Activated CD4-positive, alpha-beta memory T cell treated with anti-CD3 and anti-CD28 coated beads, Interleukin-2, amount 10 ng/mL, durations not matched to agents 7 days and 5 days (primary cell): ENCODE results near the gene MYLK3. TPM values are rescaled to one million over a fixed set of nuclear protein-coding genes. Genes with fewer than 3 reads are reported as not detected.
"Not testable (repeated sequence)": the region's sequence is repeated elsewhere in the genome, so short reads cannot be mapped to it uniquely, and the experiment has no call there.

Experiments used
- CTCF ChIA-PET: fragments of 350-600 bp; sonication (Branson Sonifier 250); formaldehyde crosslinking; loops from one replicate; lab custom pipeline; 2021; ENCODE audit warnings: antibody characterized with exemption, inconsistent platforms; lab: Charles Lee
- POLR2A ChIA-PET: fragments of 350-600 bp; sonication (Branson Sonifier 250); formaldehyde crosslinking; loops from one replicate; lab custom pipeline; 2021; ENCODE audit warnings: antibody characterized with exemption; lab: Charles Lee
- DNase-seq: peaks from one replicate; pipeline ENCODE4 v3.0.0-alpha.2; 2020
- H3K27ac Mint-ChIP-seq: one replicate; pipeline ENCODE4 v1.8.0; 2021; ENCODE audit warnings: mild to moderate bottlenecking, mixed read lengths
- H3K27me3 Mint-ChIP-seq: one replicate; pipeline ENCODE4 v1.8.0; 2021; ENCODE audit warnings: mixed read lengths
- H3K36me3 Mint-ChIP-seq: one replicate; pipeline ENCODE4 v1.8.0; 2021; ENCODE audit warnings: low read depth, mixed read lengths
- H3K4me1 Mint-ChIP-seq: one replicate; pipeline ENCODE4 v1.8.0; 2021; ENCODE audit warnings: mixed read lengths
- H3K4me3 Mint-ChIP-seq: one replicate; pipeline ENCODE4 v1.8.0; 2021; ENCODE audit warnings: mild to moderate bottlenecking, mixed read lengths
- H3K9me3 Mint-ChIP-seq: one replicate; pipeline ENCODE4 v1.8.0; 2021; ENCODE audit warnings: mixed read lengths
- total RNA-seq, 2 experiments: library from RNA; stranded (reverse); gene quantifications; one replicate each; pipeline ENCODE4 v1.2.3, GENCODE V29; 2021

The MYLK3 gene
- total RNA-seq, 2 experiments from 2014 or later: 0.35 to 0.63 TPM

DNA sequence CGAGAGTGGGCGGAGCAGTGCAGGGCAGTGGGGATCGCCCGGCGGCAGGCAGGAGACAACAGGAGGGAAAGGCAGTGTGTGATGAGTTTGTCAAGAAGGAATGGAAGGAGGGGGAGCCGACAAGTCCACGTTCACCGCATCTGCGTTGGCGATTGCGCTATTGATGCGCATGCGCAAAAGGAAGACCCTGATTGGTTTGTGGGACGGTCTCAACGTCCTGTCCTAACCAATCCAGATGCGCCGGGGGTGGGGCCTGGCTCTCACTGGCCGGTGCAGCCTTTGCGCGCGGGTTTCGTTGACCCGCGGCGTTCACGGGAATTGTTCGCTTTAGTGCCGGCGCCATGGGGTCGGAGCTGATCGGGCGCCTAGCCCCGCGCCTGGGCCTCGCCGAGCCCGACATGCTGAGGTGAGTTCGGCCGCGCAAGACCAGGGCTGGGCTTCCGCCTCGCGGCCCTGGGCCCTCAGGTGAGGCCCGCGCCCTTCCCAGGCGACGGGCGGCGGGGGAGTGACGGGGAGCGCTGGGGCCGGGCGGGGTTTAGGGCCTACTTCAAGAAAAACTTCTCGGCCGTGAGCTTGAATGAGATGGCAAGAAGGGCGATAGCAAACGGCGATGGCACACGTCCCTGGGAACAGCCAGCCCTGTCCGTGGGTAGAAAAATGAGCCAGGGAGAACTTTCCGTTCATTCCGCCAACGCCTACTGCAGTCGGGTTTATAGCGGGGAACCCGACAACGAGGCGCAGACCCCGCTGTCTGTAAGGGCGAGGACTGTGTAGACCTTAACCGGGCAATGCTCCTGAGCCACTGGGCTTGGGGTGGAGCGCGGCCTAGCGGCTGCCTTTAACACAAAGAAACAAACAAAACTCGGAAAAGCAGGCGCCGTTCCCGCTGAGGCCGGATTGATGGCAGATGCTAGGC, 58.5 kb downstream of the MYLK3 start, which contains the start of gene ORC6:
ORC6 (plus strand) TSS at position 295 of the 916 bp plus-strand sequence; CDS start at position 342, 47 bp downstream.
- Mint-ChIP-seq H3K9me3 (no peaks in the 10 kb centered on the region), H3K27me3 (no peaks in the 10 kb centered on the region), H3K4me1 (peaks cover 27% of the 10 kb centered on the region), H3K36me3 (peaks cover 27% of the 10 kb centered on the region), H3K27ac (no peak within 1 kb of the TSS), H3K4me3 (no peak within 1 kb of the TSS)
- POLR2A ChIA-PET: interaction anchor here (0.6 to 4.0 kb wide), 14 partner anchors 10 to 284 kb away, joined by 3 to 30 read pairs (median 4); partner anchors contain the start of genes C16orf87, DNAJA2, GPT2 and SHCBP1
- peak; percentile 96 for DNase-seq
- CTCF ChIA-PET: interaction anchor here (0.7 to 3.9 kb wide), 5 partner anchors 11 to 241 kb away, joined by 3 to 32 read pairs (median 3); partner anchors contain the start of gene C16orf87

DNA sequence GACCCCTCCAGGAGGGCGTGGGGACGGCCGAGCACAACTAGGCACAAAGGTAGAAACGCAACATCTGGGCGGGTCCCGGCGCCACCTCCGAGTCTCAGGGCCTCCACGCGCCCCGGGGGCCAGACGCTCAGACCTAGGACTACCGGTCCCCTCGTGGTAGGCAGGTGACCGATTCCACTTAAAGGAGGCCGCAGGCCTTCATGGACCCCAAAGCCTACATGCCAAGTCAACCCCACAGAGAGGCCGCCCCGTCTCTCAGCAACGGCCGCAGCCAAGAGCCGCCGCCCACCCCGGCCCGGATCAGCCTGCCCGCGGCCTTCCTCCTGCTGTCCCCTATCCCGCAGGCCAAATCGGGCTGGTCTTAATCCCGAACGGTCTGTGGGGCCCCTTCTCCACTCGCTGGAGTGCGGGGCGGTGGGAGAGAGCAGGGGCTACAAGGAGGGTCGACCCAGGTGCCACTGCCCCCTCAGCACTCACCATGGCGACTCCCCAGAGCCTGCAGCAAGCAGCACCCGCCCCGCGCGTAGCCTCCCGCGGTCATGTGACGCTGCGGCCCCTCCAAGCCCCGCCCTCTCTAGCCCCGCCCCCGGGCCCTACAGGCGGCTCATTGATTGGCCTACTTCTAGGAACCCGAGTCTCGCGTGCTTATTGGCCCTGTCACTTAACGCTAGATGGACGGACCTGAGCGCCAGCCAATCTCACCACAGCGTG, 59.3 kb downstream of the MYLK3 start, which contains the start of gene VPS35:
VPS35 (minus strand) TSS at position 525 of the 711 bp plus-strand sequence; CDS start at position 480, 45 bp downstream.
- Mint-ChIP-seq H3K27ac (no peak within 1 kb of the TSS), H3K4me3 (no peak within 1 kb of the TSS)
- POLR2A ChIA-PET: interaction anchor here (1.0 to 4.0 kb wide), 9 partner anchors 15 to 285 kb away, joined by 3 to 30 read pairs (median 4); partner anchors contain the start of genes C16orf87, DNAJA2, GPT2 and SHCBP1

GRCh38 chr16:46688101-46688653, 60.0 kb downstream of the MYLK3 start:
- DNase-seq: no peak
- H3K36me3 Mint-ChIP-seq: peaks cover 25% of the 10 kb centered on the region
- ChIA-PET POLR2A (no interaction called here), CTCF (interaction anchor here (2.3 kb wide), 1 partner anchor 14 kb away, joined by 13 read pairs; no protein-coding TSS in a partner anchor)
- H3K9me3 Mint-ChIP-seq: no peaks in the 10 kb centered on the region
- H3K4me1 Mint-ChIP-seq: peaks cover 30% of the 10 kb centered on the region
- no peak overlapping the region for H3K4me3 Mint-ChIP-seq
- H3K27me3 Mint-ChIP-seq: no peaks in the 10 kb centered on the region
- no peak overlapping the region for H3K27ac Mint-ChIP-seq

More for the DNA sequence above, 59.3 kb downstream of the MYLK3 start, which contains the start of gene VPS35:
- CTCF ChIA-PET: interaction anchor here (0.7 to 3.9 kb wide), 3 partner anchors 10 to 56 kb away, joined by 3 to 32 read pairs (median 3); no protein-coding TSS in a partner anchor
- H3K36me3 Mint-ChIP-seq: peaks cover 27% of the 10 kb centered on the region
- DNase-seq: peak; percentile 100
- no peaks in the 10 kb centered on the region for H3K27me3 Mint-ChIP-seq
- H3K4me1 Mint-ChIP-seq: peaks cover 29% of the 10 kb centered on the region
- no peaks in the 10 kb centered on the region for H3K9me3 Mint-ChIP-seq

- ChIA-PET POLR2A (interaction anchor here (1.2 to 2.1 kb wide), 2 partner anchors 10 to 67 kb away, joined by 5 to 10 read pairs; partner anchors contain the start of gene SHCBP1), CTCF (interaction anchor here (2.3 kb wide), 1 partner anchor 14 kb away, joined by 13 read pairs; no protein-coding TSS in a partner anchor)
- H3K36me3 Mint-ChIP-seq: peaks cover 21% of the 10 kb centered on the region
- no peaks in the 10 kb centered on the region for H3K9me3 Mint-ChIP-seq
- peaks cover 31% of the 10 kb centered on the region for H3K4me1 Mint-ChIP-seq
- no peak for DNase-seq
- no peak overlapping the region for H3K27ac Mint-ChIP-seq
- no peak overlapping the region for H3K4me3 Mint-ChIP-seq
- no peaks in the 10 kb centered on the region for H3K27me3 Mint-ChIP-seq
These were observed 60.7 kb downstream of the MYLK3 start for GRCh38 chr16:46687486-46687885.

- CTCF ChIA-PET: interaction anchor here (0.5 to 2.3 kb wide), 4 partner anchors 13 to 243 kb away, joined by 3 to 13 read pairs (median 4); no protein-coding TSS in a partner anchor
- no peak for DNase-seq
These were observed 61.2 kb downstream of the MYLK3 start for GRCh38 chr16:46686815-46687473.

GRCh38 chr16:46681867-46682266, 66.3 kb downstream of the MYLK3 start:
- CTCF ChIA-PET: interaction anchor here (2.1 kb wide), 1 partner anchor 8 kb away, joined by 13 read pairs; no protein-coding TSS in a partner anchor
- H3K27ac Mint-ChIP-seq, H3K4me3 Mint-ChIP-seq, POLR2A ChIA-PET, H3K9me3 Mint-ChIP-seq, DNase-seq, H3K27me3 Mint-ChIP-seq: not testable (repeated sequence)
- Mint-ChIP-seq H3K4me1 (peaks cover 18% of the 10 kb centered on the region), H3K36me3 (peaks cover 31% of the 10 kb centered on the region)

More at GRCh38 chr16:46686815-46687473, 61.2 kb downstream of the MYLK3 start:
- Mint-ChIP-seq H3K36me3 (peaks cover 16% of the 10 kb centered on the region), H3K4me1 (peaks cover 33% of the 10 kb centered on the region), H3K27ac (no peak overlapping the region), H3K9me3 (no peaks in the 10 kb centered on the region), H3K27me3 (no peaks in the 10 kb centered on the region), H3K4me3 (no peak overlapping the region)
- POLR2A ChIA-PET: interaction anchor here (1.2 to 2.1 kb wide), 2 partner anchors 9 to 66 kb away, joined by 5 to 10 read pairs; partner anchors contain the start of gene SHCBP1

DNA sequence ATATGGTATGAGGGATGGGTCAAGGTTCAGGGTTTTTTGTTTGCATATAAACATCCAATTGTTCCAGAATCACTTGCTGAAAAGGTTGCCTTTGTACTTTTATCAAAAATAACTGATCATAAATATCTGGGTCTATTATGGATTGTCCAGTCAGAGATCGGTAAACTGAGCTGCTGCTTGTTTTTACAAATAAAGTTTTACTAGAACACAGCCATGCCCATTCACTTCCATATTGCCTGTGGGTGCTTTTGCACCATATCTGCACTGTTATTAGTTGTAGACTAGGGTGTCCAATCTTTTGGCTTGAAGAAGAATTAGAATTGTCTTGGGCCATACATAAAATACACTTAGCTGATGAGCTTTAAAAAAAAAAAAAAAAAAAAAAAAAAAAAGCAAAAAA, 70.2 kb downstream of the MYLK3 start:
- CTCF ChIA-PET: interaction anchor here (1.0 to 1.6 kb wide), 2 partner anchors 7 to 12 kb away, joined by 3 to 4 read pairs; partner anchors contain the start of gene ORC6
- not testable (repeated sequence) for H3K9me3 Mint-ChIP-seq, H3K27ac Mint-ChIP-seq, H3K27me3 Mint-ChIP-seq, DNase-seq, H3K4me1 Mint-ChIP-seq, H3K4me3 Mint-ChIP-seq
- POLR2A ChIA-PET: interaction anchor here (1.3 kb wide), 1 partner anchor 9 kb away, joined by 5 read pairs; no protein-coding TSS in a partner anchor
- H3K36me3 Mint-ChIP-seq: peaks cover 46% of the 10 kb centered on the region

DNA sequence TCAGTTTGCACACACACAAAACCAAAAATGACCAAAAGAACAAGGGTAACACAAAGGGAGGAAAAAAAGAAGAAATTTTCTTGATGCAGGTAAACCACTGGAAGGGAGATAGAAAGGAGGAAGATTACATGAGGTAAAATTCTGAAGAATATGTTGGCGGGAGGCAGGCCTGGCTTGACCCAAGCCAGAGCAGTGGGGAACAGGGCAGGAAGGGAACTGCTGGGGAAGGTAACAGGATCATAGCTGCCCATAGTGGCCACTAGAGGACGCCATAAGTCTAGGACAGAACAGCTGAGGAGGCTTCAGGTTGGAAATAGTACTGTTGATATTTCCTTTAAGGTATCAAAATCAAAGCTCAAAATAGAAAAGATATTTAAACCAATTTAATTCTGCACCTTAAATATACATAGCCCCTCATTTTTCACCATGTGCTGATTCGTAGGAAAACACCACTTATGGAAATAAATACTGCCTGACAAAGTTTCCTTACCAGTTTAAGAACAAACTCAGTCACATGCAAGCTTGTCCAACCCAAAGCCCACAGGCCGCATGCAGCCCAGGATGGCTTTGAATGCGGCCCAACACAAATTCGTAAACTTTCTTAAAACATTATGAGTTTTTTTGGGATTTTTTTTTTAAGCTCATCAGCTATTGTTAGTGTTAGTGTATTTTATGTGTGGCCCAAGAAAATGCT, 74.7 kb downstream of the MYLK3 start:
- ChIA-PET CTCF (interaction anchor here (0.6 to 3.3 kb wide), 40 partner anchors 9 to 364 kb away, joined by 3 to 37 read pairs (median 4); partner anchors contain the start of genes GPT2 and ORC6), POLR2A (interaction anchor here (1.1 to 1.5 kb wide), 4 partner anchors 16 to 299 kb away, joined by 3 to 4 read pairs (median 4); partner anchors contain the start of genes ORC6 and SHCBP1)
- peak; percentile 58 for DNase-seq
- H3K9me3 Mint-ChIP-seq: no peaks in the 10 kb centered on the region
- H3K27me3 Mint-ChIP-seq: no peaks in the 10 kb centered on the region
- H3K27ac Mint-ChIP-seq: no peak overlapping the region
- no peak overlapping the region for H3K4me3 Mint-ChIP-seq
- H3K36me3 Mint-ChIP-seq: peaks cover 46% of the 10 kb centered on the region
- no peaks in the 10 kb centered on the region for H3K4me1 Mint-ChIP-seq

GRCh38 chr16:46662123-46662522, 86.0 kb downstream of the MYLK3 start:
- peaks cover 13% of the 10 kb centered on the region for H3K4me1 Mint-ChIP-seq
- no peak overlapping the region for H3K4me3 Mint-ChIP-seq
- no peak for DNase-seq
- H3K36me3 Mint-ChIP-seq: peaks cover 62% of the 10 kb centered on the region
- ChIA-PET POLR2A (no interaction called here), CTCF (interaction anchor here (1.6 kb wide), 1 partner anchor 12 kb away, joined by 5 read pairs; no protein-coding TSS in a partner anchor)
- no peaks in the 10 kb centered on the region for H3K27me3 Mint-ChIP-seq
- H3K27ac Mint-ChIP-seq: no peak overlapping the region
- H3K9me3 Mint-ChIP-seq: no peaks in the 10 kb centered on the region

GRCh38 chr16:46658925-46659324, 89.2 kb downstream of the MYLK3 start:
- no peak overlapping the region for H3K4me3 Mint-ChIP-seq
- H3K9me3 Mint-ChIP-seq: no peaks in the 10 kb centered on the region
- POLR2A ChIA-PET: interaction anchor here (0.7 to 0.8 kb wide), 2 partner anchors 18 to 1397 kb away, joined by 3 read pairs; no protein-coding TSS in a partner anchor
- peak overlapping the region; percentile 24 for H3K27ac Mint-ChIP-seq
- H3K4me1 Mint-ChIP-seq: peaks cover 13% of the 10 kb centered on the region
- H3K27me3 Mint-ChIP-seq: no peaks in the 10 kb centered on the region
- peaks cover 56% of the 10 kb centered on the region for H3K36me3 Mint-ChIP-seq
- CTCF ChIA-PET: interaction anchor here (0.8 to 2.3 kb wide), 3 partner anchors 10 to 15 kb away, joined by 3 to 12 read pairs (median 5); no protein-coding TSS in a partner anchor
- DNase-seq: peak; percentile 30
